Fibroblast of villous mesenchyme (primary cell): ENCODE results near the gene NEK6. TPM values are rescaled to one million over a fixed set of nuclear protein-coding genes. Genes with fewer than 3 reads are reported as not detected.

Experiments
- DNase-seq: peaks from one replicate; pipeline ENCODE4 v3.0.0-alpha.2; 2010; ENCODE audit warnings: low read depth
- H3K4me3 ChIP-seq: 2 replicates; pipeline ENCODE4 v1.5.1; 2011; ENCODE audit warnings: low read depth, mild to moderate bottlenecking, low read length
- CTCF ChIP-seq: IDR thresholded peaks from 2 replicates; pipeline ENCODE4 v1.5.1; 2012; ENCODE audit warnings: low read depth, mild to moderate bottlenecking, low read length; ENCODE audit not compliant: insufficient read depth
- total RNA-seq: library from RNA; depleted of rRNA; stranded (reverse); fragments of >200 nt; gene quantifications from 2 replicates; pipeline ENCODE4 v1.2.3, GENCODE V29; 2012

Gene NEK6
- total RNA-seq, 1 donor = 41.9 TPM

GRCh38 chr9:124293718-124294506, 36.2 kb downstream of the NEK6 start:
- H3K4me3 ChIP-seq = no peak overlapping the region
- TF ChIP-seq CTCF = no peak
- DNase-seq = peak; percentile 15

- TF ChIP-seq CTCF = no peak
- DNase-seq = peak; percentile 62
- no peak overlapping the region for H3K4me3 ChIP-seq
Observed at GRCh38 chr9:124295159-124295794, 37.5 kb downstream of the NEK6 start.

- TF ChIP-seq CTCF = no peak
- H3K4me3 ChIP-seq = no peak overlapping the region
- DNase-seq = no peak
Observed at GRCh38 chr9:124296094-124296493, 38.3 kb downstream of the NEK6 start.

GRCh38 chr9:124296796-124297550, 39.2 kb downstream of the NEK6 start:
- DNase-seq = no peak
- H3K4me3 ChIP-seq = no peak overlapping the region
- no peak for TF ChIP-seq CTCF

GRCh38 chr9:124297551-124297901, 39.8 kb downstream of the NEK6 start:
- DNase-seq = peak; percentile 79

More at GRCh38 chr9:124297551-124297901, 39.8 kb downstream of the NEK6 start:
- TF ChIP-seq CTCF = no peak
- H3K4me3 ChIP-seq = no peak overlapping the region
